Nephron (organoid): ENCODE data around the gene TP53BP2.
"Not testable (repeated sequence)": the region's sequence is repeated elsewhere in the genome, so short reads cannot be mapped to it uniquely, and the experiment has no call there.

Experiments
- H3K27ac Mint-ChIP-seq, 3 experiments: 2 replicates each; pipeline ENCODE4 v1.8.0; 2020; ENCODE audit warnings: mixed read lengths in 3 of 3, mild to moderate bottlenecking in 2 of 3, moderate library complexity in 1 of 3
- H3K27me3 Mint-ChIP-seq: 2 replicates; pipeline ENCODE4 v1.8.0; 2021; ENCODE audit warnings: low read depth, mild to moderate bottlenecking, moderate library complexity, mixed read lengths
- H3K36me3 Mint-ChIP-seq: 2 replicates; pipeline ENCODE4 v1.8.0; 2020; ENCODE audit warnings: low read depth, mixed read lengths
- H3K4me1 Mint-ChIP-seq: 2 replicates; pipeline ENCODE4 v1.8.0; 2020; ENCODE audit warnings: mixed read lengths
- H3K4me3 Mint-ChIP-seq, 3 experiments: 2 replicates each; pipeline ENCODE4 v1.8.0; 2020; ENCODE audit warnings: mild to moderate bottlenecking in 3 of 3, mixed read lengths in 3 of 3, moderate library complexity in 2 of 3
- H3K9me3 Mint-ChIP-seq: 2 replicates; pipeline ENCODE4 v1.8.0; 2020; ENCODE audit warnings: mixed read lengths
- CTCF ChIP-seq, 3 experiments: fragments of 200-600 bp; sonication (generic); IDR thresholded peaks; one replicate each; pipeline ENCODE4 v1.5.0; 2021; ENCODE audit warnings: antibody characterized with exemption in 3 of 3; ENCODE audit not compliant: unreplicated experiment in 3 of 3

Gene TP53BP2

GRCh38 chr1:223870617-223871574 lies 25.1 kb upstream of the TP53BP2 start:
- peaks cover 13% of the 10 kb centered on the region for H3K4me1 Mint-ChIP-seq
- no peak overlapping the region for H3K27ac Mint-ChIP-seq
- no peaks in the 10 kb centered on the region for H3K36me3 Mint-ChIP-seq
- peaks cover 17% of the 10 kb centered on the region for H3K9me3 Mint-ChIP-seq
- TF ChIP-seq CTCF (IDR thresholded peaks at IDR 0.05; ENCODE audit: unreplicated experiment in 3 of 3), result no peak
- H3K27me3 Mint-ChIP-seq, result peaks cover 7% of the 10 kb centered on the region
- H3K4me3 Mint-ChIP-seq, result no peak overlapping the region

- H3K4me1 Mint-ChIP-seq, H3K27me3 Mint-ChIP-seq, H3K27ac Mint-ChIP-seq, H3K4me3 Mint-ChIP-seq, H3K36me3 Mint-ChIP-seq: not testable (repeated sequence)
- H3K9me3 Mint-ChIP-seq, result peaks cover 23% of the 10 kb centered on the region
These were observed 19.0 kb upstream of the TP53BP2 start for GRCh38 chr1:223864599-223865368.

DNA sequence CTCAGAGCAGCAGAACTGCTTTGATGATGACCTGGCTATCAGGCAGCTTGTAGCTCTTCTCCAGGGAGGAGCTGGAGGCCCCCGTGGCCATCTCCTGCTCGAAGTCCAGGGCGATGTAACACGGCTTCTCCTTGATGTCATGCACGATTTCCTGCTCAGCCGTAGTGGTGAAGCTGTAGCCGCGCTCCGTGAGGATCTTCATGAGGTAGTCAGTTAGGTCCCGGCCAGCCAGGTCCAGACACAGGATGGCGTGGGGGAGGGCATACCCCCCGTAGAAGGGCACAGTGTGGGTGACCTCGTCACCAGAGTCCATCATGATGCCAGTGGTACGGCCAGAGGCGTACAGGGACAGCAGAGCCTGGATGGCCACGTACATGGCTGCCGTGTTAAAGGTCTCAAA lies 18.3 kb upstream of the TP53BP2 start:
- Mint-ChIP-seq H3K36me3 (no peaks in the 10 kb centered on the region), H3K4me3 (no peak overlapping the region), H3K4me1 (no peaks in the 10 kb centered on the region), H3K27me3 (peaks cover 8% of the 10 kb centered on the region), H3K9me3 (peaks cover 19% of the 10 kb centered on the region), H3K27ac (no peak overlapping the region)
- no peak for TF ChIP-seq CTCF (IDR thresholded peaks at IDR 0.05; ENCODE audit: unreplicated experiment in 3 of 3)

- H3K9me3 Mint-ChIP-seq, result peaks cover 10% of the 10 kb centered on the region
- no peak overlapping the region for H3K4me3 Mint-ChIP-seq
- peaks cover 3% of the 10 kb centered on the region for H3K27me3 Mint-ChIP-seq
- TF ChIP-seq CTCF (IDR thresholded peaks at IDR 0.05; ENCODE audit: unreplicated experiment in 3 of 3), result no peak
- no peaks in the 10 kb centered on the region for H3K4me1 Mint-ChIP-seq
- H3K36me3 Mint-ChIP-seq, result no peaks in the 10 kb centered on the region
- H3K27ac Mint-ChIP-seq, result no peak overlapping the region
These were observed 16.2 kb upstream of the TP53BP2 start for GRCh38 chr1:223861904-223862303.

DNA sequence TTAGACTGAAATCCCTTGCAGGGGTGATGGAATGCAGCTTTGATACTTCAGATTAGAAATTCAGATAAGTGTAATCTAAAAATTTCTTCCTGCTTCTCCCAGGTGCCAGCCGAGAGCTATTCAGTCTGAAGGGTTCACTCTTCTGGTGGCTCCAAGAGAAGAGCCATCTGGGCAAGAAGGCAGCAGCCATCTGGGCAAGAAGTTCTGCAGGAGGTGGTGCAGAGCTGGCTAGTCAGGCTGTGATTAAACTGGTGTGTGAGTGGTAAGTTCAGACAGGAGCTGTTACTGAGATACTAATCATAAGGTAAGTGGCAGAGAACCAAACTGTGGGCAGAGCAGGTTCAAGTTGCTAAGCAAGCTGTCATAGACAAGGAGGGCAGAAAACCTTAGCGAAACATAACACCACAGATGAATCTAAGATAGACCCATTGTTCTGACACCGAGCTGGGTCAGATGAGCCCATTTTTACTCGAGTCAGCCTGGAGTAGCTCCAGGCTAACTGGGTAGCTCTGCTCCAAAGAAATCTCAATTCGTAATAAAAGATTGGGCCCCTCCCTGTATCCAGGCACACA lies 14.4 kb upstream of the TP53BP2 start:
- no peaks in the 10 kb centered on the region for H3K4me1 Mint-ChIP-seq
- H3K27ac Mint-ChIP-seq, result no peak overlapping the region
- no peak for TF ChIP-seq CTCF (IDR thresholded peaks at IDR 0.05; ENCODE audit: unreplicated experiment in 3 of 3)
- H3K9me3 Mint-ChIP-seq, result peaks cover 5% of the 10 kb centered on the region
- no peaks in the 10 kb centered on the region for H3K36me3 Mint-ChIP-seq
- peaks cover 3% of the 10 kb centered on the region for H3K27me3 Mint-ChIP-seq
- no peak overlapping the region for H3K4me3 Mint-ChIP-seq

DNA sequence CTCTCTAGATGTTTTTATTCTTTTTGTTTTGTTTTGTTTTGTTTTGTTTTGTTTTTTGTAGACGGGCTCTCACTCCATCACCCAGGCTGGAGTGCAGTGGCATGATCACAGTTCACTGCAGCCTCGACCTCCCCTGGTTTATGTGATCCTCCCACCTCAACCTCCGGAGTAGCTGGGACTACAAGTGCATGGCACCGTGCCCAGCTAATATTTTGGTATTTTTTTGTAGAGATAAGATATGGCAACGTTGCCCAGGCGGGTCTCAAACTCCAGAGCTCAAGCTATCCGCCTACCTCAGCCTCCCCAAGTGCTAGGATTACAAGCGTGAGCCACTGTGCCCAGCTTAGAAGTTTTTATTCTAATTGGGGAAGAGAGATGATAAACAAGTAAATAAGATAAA lies 13.3 kb upstream of the TP53BP2 start:
- no peak for TF ChIP-seq CTCF (IDR thresholded peaks at IDR 0.05; ENCODE audit: unreplicated experiment in 3 of 3)
- Mint-ChIP-seq H3K9me3 (peaks cover 3% of the 10 kb centered on the region), H3K4me1 (no peaks in the 10 kb centered on the region), H3K27ac (no peak overlapping the region), H3K27me3 (peaks cover 3% of the 10 kb centered on the region), H3K4me3 (no peak overlapping the region), H3K36me3 (no peaks in the 10 kb centered on the region)
